GM10266 (cell line): ENCODE results near the gene BAHCC1.

Source experiments
- DNase-seq: peaks from one replicate; pipeline ENCODE4 v3.0.0; 2012; ENCODE audit errors: extremely low spot score
- TF ChIP-seq, protein P1 (sequence below): IDR thresholded peaks from 2 replicates; pipeline ENCODE4 v1.5.1; 2012; ENCODE audit warnings: mild to moderate bottlenecking, low read depth; ENCODE audit not compliant: control insufficient read depth, insufficient read depth; ENCODE audit errors: missing control alignments

The BAHCC1 gene

DNA sequence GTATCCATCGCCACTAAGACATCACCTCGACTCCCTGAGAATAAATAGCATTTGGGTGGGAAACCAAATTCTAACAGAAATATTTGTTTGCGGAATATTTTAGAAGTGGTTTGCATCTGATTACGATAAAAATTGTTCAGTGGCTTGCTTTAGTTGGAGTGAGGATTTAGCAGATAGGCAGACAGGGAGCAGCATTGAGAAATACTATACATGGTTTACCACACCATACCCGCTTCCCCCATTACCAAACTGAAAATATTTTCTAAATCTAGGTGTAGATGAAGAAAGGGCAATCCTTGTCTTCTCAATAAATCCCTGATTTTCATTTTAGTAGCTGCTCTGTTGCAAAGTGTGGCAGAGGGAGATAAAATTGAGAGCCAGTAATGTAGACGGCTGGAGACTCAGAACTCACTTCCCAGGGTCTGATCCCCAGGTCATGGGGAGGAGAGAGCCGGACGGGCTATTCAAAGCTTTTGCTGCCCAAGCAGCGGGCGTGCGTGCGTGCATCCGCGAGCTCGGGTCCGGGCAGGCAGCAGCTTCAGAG is 808 bp upstream of the BAHCC1 start:
- DNase-seq, result no peak
- TF ChIP-seq, protein P1, sequence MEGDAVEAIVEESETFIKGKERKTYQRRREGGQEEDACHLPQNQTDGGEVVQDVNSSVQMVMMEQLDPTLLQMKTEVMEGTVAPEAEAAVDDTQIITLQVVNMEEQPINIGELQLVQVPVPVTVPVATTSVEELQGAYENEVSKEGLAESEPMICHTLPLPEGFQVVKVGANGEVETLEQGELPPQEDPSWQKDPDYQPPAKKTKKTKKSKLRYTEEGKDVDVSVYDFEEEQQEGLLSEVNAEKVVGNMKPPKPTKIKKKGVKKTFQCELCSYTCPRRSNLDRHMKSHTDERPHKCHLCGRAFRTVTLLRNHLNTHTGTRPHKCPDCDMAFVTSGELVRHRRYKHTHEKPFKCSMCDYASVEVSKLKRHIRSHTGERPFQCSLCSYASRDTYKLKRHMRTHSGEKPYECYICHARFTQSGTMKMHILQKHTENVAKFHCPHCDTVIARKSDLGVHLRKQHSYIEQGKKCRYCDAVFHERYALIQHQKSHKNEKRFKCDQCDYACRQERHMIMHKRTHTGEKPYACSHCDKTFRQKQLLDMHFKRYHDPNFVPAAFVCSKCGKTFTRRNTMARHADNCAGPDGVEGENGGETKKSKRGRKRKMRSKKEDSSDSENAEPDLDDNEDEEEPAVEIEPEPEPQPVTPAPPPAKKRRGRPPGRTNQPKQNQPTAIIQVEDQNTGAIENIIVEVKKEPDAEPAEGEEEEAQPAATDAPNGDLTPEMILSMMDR, result no peak

DNA sequence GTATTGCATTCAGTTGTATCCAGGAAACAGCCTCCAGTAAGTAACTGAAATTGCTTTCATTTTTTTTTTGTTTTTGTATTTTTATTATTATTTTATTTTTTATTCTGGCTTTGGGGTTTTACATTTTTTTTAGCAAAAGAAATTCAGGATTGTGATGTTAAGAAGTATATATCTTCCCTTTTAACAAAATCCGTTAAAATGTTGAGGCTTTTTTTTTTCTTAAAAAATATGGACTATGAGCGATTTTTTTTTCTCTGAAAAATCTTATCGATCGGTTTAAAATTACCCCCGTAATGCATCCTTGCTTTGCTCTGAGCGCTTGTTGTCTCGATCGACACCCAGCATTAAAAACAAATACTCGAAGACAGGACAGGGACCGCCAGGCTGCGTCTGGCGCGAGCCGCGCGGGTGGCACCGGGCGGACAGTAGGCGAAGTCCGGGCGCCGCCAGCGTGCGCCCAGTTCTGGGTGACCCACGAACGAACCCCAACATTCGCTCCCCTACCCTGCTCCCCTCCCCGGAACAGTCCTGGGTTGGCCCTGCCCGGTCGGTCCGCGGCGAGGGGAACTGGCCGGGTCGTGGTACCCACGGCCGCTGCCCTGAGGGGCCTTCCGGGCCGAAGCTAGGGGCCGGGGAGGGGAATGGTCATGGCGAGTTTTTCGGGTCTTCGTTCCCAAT is 482 bp downstream of the BAHCC1 start:
- DNase-seq, result no peak
- TF ChIP-seq, protein P1, result no peak

GRCh38 chr17:81396278-81396721 is 1.0 kb downstream of the BAHCC1 start:
- DNase-seq, result no peak
- TF ChIP-seq, protein P1, result no peak

- DNase-seq, result no peak
Observed at GRCh38 chr17:81396722-81397313, 1.6 kb downstream of the BAHCC1 start.

GRCh38 chr17:81397314-81398175 is 2.3 kb downstream of the BAHCC1 start:
- no peak for DNase-seq

More at GRCh38 chr17:81396722-81397313, 1.6 kb downstream of the BAHCC1 start:
- TF ChIP-seq, protein P1, result no peak

GRCh38 chr17:81398176-81398831 is 3.0 kb downstream of the BAHCC1 start:
- no peak for DNase-seq
- TF ChIP-seq, protein P1, result no peak

More at GRCh38 chr17:81397314-81398175, 2.3 kb downstream of the BAHCC1 start:
- TF ChIP-seq, protein P1, result no peak
